Thoracic aorta (tissue), 2 donors: ENCODE data around the gene MUC4. TPM values are rescaled to one million over a fixed set of nuclear protein-coding genes. Genes with fewer than 3 reads are reported as not detected.

Experiments used
- ATAC-seq: fragments of 150-250 bp; one replicate; pipeline ENCODE4 v1.8.0; 2017; ENCODE audit warnings: low read depth; ENCODE audit not compliant: insufficient number of reproducible peaks, low FRiP score
- DNase-seq: peaks from one replicate; pipeline ENCODE4 v3.0.0-alpha.2; 2020; ENCODE audit warnings: low spot score
- H3K27ac ChIP-seq, 2 donors: fragments of 200-600 bp; sonication (generic); 1 replicate in 1 of 2; 2 replicates in 1 of 2; pipeline ENCODE4 v1.5.1; 2016; ENCODE audit warnings: mild to moderate bottlenecking in 2 of 2, moderate library complexity in 2 of 2
- H3K27me3 ChIP-seq: fragments of 200-600 bp; sonication (generic); replicated peaks from 2 replicates; pipeline ENCODE4 v1.6.0; 2016; ENCODE audit warnings: mild to moderate bottlenecking; ENCODE audit not compliant: insufficient read depth
- H3K36me3 ChIP-seq: fragments of 200-600 bp; sonication (generic); one replicate; pipeline ENCODE4 v1.5.1; 2016
- H3K4me1 ChIP-seq, 2 donors: fragments of 200-600 bp; sonication (generic); 1 replicate in 1 of 2; 2 replicates in 1 of 2; pipeline versions ENCODE4 v1.5.1 to v1.6.0; 2016; ENCODE audit warnings: low read depth in 2 of 2, mild to moderate bottlenecking in 1 of 2; ENCODE audit not compliant: control insufficient read depth in 1 of 2
- H3K4me3 ChIP-seq: fragments of 200-600 bp; sonication (generic); 2 replicates; pipeline ENCODE4 v1.5.1; 2016; ENCODE audit warnings: mild to moderate bottlenecking
- H3K9me3 ChIP-seq: fragments of 200-600 bp; sonication (generic); 2 replicates; pipeline ENCODE4 v1.5.1; 2016
- total RNA-seq, 2 donors: library from RNA; depleted of rRNA; stranded (reverse); fragments of >200 nt; gene quantifications; one replicate each; pipeline versions ENCODE4 v1.1.0 to v1.2.3, GENCODE V29; 2016
- TF ChIP-seq, protein P1 (sequence below): fragments of 200-600 bp; sonication (generic); IDR thresholded peaks from one replicate; pipeline ENCODE4 v1.5.1; 2019; ENCODE audit warnings: antibody characterized with exemption

The MUC4 gene
- total RNA-seq, 2 donors from 2014 or later: not detected

DNA sequence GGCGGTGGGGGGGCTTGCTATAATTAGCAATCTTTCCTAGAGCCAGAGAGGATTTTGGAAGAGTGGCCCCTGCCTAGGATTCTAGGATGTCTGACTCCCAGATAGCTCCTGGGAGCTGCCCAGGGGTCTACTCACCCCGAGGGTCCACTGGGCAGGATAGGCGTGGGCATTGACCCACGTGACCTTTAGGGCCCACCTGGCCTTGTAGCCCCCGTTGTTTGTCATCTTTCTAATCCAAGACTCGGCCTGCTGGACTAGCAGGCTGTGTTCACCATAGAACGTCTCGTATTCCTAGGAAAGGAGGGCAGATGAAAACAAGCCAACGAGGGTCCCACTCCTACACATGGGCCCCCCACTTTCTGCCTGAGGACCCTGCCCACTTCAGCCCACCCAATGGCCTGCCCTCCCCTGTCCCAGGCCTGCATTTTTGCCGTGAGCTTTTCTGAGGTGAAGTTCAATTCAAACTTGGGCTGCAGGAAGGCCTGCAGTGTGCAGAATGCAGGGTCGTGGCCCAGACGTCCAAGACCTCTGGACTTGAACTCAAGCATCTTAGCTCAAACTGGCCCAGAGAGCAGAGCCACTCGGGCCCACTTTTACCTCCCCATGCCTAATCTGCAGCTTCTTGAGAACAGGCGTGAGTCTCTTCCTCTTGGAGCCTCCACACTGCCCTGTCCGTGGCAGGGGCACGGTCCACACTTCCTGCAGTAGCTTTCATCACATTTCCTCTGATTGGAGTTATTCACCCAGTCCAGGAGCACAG lies 41.5 kb downstream of the MUC4 start:
- ATAC-seq (no peak), DNase-seq (no peak)
- Histone ChIP-seq H3K9me3 (no peaks in the 10 kb centered on the region), H3K27me3 (no peaks in the 10 kb centered on the region), H3K4me3 (no peak overlapping the region), H3K36me3 (no peaks in the 10 kb centered on the region), H3K4me1 (no peaks in the 10 kb centered on the region), H3K27ac (no peak overlapping the region)
- TF ChIP-seq, protein P1, sequence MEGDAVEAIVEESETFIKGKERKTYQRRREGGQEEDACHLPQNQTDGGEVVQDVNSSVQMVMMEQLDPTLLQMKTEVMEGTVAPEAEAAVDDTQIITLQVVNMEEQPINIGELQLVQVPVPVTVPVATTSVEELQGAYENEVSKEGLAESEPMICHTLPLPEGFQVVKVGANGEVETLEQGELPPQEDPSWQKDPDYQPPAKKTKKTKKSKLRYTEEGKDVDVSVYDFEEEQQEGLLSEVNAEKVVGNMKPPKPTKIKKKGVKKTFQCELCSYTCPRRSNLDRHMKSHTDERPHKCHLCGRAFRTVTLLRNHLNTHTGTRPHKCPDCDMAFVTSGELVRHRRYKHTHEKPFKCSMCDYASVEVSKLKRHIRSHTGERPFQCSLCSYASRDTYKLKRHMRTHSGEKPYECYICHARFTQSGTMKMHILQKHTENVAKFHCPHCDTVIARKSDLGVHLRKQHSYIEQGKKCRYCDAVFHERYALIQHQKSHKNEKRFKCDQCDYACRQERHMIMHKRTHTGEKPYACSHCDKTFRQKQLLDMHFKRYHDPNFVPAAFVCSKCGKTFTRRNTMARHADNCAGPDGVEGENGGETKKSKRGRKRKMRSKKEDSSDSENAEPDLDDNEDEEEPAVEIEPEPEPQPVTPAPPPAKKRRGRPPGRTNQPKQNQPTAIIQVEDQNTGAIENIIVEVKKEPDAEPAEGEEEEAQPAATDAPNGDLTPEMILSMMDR: no peak

DNA sequence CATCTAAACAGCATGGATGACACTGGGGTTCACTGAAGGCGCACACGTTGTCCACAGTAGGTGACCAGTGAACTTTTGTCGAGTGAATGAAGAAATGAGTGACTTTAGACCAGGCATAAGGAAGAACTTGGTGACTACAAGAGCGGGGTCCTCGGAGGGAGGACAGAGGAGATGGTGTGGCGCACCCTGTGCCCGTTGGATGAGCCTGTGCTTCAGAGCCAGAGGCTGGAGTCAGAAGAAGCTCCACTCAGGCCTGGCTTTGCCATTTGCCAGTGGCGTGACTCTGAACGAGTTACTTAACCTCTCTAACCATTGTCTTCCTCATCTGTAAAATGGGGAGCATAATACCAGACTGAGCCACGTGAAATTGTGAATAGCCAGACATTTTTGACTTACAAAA lies 42.2 kb downstream of the MUC4 start:
- TF ChIP-seq, protein P1: no peak
- no peak overlapping the region for H3K4me3 ChIP-seq
- H3K27me3 ChIP-seq: no peaks in the 10 kb centered on the region
- H3K36me3 ChIP-seq: no peaks in the 10 kb centered on the region
- H3K27ac ChIP-seq: no peak overlapping the region
- H3K9me3 ChIP-seq: no peaks in the 10 kb centered on the region
- ATAC-seq (no peak), DNase-seq (no peak)
- no peaks in the 10 kb centered on the region for H3K4me1 ChIP-seq

DNA sequence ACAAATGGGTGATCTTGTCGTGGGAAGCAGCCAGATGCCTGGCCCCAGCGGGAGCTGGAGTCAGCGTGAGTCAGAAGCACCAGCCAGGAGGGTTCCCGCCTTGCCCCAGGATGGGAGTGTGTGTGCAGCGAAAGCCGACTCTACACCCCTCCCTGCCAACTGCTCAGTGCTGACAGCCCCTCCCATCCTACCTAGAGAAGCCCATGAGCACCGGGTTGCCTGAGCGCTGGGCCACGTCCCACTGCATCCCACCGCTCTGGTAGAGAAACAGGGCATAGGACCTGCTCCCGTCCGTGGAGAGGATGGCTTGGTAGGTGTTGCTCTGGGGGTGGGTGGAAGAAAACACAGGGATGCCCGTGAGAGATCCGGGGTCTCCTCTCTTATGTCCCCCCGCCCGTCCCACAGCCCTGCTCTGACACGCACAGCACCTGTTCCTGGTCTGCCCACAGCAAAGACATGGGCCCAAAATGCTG lies 42.9 kb downstream of the MUC4 start:
- no peak for DNase-seq
- no peak for ATAC-seq
- Histone ChIP-seq H3K36me3 (no peaks in the 10 kb centered on the region), H3K4me1 (no peaks in the 10 kb centered on the region), H3K27ac (no peak overlapping the region), H3K4me3 (no peak overlapping the region), H3K9me3 (no peaks in the 10 kb centered on the region), H3K27me3 (no peaks in the 10 kb centered on the region)
- TF ChIP-seq, protein P1: no peak

DNA sequence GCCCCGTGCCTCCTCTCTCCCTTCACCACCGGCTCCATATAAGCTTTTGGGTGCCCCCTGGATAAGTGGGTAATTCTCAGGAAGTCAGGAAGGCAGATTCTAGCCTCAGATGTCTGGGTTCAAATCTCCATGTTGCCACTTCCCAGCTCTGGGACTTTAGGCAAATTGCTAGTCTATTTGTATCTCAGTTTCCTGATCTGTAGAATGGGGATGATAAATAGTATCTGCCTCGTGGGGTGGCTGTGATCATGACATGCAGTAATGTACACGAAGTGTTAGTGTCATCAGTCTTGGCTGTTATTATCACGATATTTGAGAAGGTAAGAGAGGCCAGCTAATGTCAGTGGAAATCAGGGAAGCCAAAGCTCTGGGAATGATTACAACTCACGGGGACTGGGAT lies 43.3 kb downstream of the MUC4 start:
- TF ChIP-seq, protein P1: no peak
- ATAC-seq: no peak
- DNase-seq: no peak
- no peaks in the 10 kb centered on the region for H3K36me3 ChIP-seq
- H3K27ac ChIP-seq: no peak overlapping the region
- H3K9me3 ChIP-seq: no peaks in the 10 kb centered on the region
- no peak overlapping the region for H3K4me3 ChIP-seq
- H3K4me1 ChIP-seq: no peaks in the 10 kb centered on the region
- H3K27me3 ChIP-seq: no peaks in the 10 kb centered on the region

DNA sequence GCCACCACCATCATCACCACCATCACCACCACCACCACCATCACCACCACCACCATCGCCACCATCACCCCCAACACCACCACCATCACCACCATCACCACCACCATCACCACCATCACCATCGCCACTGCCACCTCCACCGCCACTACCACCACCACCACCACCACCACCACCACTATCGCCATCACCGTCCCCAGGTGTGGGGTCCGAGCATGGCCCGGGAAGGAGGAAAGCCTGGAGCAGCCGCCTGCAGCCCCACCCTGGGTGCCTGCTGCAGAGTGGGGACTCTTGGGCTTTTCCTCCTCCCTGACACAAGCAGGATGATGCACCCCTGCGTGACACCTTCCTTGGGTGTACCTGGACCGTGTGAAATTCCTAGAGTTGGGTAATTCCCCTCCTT lies 43.9 kb downstream of the MUC4 start:
- H3K36me3 ChIP-seq: no peaks in the 10 kb centered on the region

More for the DNA sequence above, 43.9 kb downstream of the MUC4 start:
- Histone ChIP-seq H3K4me1 (no peaks in the 10 kb centered on the region), H3K4me3 (no peak overlapping the region), H3K27ac (no peak overlapping the region), H3K9me3 (no peaks in the 10 kb centered on the region), H3K27me3 (no peaks in the 10 kb centered on the region)
- DNase-seq (no peak), ATAC-seq (no peak)
- TF ChIP-seq, protein P1: no peak
